GM21528 (cell line): ENCODE results near the gene UBAC2.

ENCODE experiments used
- ATAC-seq: cut with Tn5 transposase; IDR thresholded peaks from one replicate; pipeline ENCODE4 v1.9.1; 2021; ENCODE audit warnings: mild to moderate bottlenecking, moderate library complexity; ENCODE audit not compliant: unreplicated experiment, low FRiP score

UBAC2 gene, protein sequence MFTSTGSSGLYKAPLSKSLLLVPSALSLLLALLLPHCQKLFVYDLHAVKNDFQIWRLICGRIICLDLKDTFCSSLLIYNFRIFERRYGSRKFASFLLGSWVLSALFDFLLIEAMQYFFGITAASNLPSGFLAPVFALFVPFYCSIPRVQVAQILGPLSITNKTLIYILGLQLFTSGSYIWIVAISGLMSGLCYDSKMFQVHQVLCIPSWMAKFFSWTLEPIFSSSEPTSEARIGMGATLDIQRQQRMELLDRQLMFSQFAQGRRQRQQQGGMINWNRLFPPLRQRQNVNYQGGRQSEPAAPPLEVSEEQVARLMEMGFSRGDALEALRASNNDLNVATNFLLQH

DNA sequence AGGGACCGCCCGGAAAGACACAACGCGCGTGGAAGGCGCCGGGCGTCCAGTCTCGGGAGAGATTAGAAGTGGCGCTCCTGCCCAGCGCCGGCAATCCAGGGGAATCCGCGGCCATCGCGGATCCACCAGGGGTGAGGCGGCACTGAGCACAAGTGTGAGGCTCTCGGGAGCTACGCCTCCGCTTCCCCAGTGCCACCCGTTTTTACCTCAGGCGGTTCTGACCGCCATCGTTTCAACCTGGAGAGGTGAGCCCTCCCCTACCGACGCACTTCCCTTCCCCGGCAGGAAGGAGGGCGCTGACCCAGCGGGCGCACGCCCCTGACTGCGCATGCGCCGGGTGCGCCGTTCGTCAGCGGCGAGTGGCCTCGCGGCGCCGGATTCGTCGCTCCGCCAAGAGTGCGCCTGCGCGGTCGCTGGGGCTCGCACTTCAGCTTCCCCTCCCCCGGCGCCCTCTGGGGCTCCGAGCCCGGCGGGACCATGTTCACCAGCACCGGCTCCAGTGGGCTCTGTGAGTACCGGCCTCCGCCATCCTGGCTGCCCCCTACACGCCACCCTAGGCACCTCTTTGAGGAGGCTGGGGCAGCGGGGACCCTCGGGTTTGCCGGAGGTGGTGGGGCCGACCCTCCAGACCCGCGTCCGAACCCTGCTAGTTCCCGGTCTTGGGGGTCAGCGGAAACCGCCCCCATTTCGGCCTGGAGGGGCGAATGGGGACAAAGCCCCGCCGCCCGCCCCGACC, at the start of gene UBAC2:
Gene UBAC2, plus strand, starts transcription at position 423 of the 736 bp plus-strand sequence. Its CDS starts 55 bp downstream, at position 478.
- peak; percentile 75 for ATAC-seq

DNA sequence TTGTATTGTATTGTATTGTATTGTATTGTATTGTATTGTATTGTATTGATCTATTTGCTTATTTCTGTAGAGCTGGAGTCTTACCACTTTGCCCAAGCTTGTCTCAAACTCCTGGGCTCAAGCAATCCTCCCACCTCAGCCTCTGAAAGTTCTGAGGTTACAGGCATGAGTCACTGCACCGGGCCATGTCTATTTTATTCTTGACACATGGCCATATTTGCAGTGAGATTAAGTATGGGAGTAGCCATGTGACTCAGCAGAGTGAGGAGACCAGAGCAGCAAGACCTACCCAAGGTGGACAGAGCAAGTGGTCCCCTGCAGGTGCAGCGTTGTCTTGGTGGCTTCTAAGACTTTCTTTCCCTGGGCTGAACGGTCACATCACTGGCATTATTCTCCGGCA, 49.1 kb upstream of the UBAC2 start:
- peak; percentile 72 for ATAC-seq

DNA sequence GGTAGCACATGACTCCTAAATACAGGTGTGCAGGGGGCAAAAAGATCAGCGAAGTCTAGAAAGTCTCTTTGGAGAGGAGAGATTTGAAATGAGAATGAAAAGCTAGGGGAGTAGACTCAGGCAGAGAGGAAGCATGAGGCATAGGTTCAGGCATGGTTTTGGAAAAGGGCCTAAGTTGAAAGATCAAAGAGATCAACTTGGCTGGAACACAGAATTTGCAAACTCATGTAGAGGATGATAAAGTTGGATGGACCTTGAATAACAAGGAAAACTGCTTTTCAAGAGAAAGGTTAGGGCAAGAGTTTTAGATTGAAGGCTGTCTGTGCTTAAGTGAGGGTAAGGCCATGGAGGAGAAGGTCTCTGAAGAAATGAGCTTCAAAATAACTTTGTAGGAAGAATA, 47.4 kb upstream of the UBAC2 start:
- no peak for ATAC-seq

DNA sequence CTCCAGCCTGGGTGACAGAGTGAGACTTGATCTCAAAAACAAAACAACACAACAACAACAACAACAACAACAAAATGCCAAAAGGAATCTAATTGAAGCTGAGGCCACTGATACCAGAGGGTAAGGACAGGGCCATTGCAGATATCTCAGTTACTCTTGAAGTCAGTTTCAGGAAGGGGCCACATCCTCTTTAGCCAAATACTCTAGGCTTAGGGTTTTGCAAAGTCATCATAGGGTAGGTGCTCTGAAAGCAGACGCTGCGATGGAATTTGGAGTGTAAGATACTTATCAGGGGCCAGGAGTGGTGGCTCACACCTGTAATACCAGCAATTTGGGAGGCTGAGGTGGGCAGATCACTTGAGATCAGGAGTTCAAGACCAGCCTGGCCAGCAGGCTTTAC, 46.6 kb upstream of the UBAC2 start:
- no peak for ATAC-seq

DNA sequence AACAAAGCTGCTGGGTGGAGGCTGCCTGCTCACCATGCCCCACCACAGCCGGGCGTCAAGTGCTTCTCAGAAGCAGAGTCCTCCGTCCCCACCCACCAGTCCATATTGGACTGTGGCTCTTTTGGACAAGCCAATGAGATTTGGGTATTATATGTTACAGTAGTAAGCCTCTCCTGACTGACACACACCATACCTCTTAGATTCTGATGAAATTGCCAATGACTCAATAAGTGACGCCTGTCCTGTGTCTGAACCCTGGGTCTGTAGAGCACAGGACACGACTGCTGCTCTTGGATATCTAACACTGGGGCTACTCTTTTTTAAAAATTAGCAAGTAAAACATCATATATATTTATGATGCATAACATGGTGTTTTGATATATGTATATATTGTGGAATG, 44.8 kb upstream of the UBAC2 start:
- no peak for ATAC-seq

DNA sequence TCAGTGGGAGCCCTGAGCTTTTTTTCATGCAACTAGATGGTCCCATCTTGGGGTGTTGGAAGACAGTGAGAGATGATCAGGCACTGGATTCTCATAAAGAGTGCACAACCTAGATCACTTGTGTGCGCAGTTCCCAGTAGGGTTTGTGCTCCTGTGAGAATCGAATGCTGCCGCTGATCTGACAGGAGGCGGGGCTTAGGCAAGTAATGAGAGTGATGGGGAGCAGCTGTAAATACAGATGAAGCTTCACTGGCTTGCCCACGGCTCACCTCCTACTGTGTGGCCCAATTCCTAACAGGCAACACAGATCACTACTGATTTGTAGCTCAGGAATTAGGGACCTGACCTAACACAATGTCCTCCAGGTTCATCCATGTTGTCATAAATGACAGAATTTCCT, 43.6 kb upstream of the UBAC2 start:
- ATAC-seq = no peak

DNA sequence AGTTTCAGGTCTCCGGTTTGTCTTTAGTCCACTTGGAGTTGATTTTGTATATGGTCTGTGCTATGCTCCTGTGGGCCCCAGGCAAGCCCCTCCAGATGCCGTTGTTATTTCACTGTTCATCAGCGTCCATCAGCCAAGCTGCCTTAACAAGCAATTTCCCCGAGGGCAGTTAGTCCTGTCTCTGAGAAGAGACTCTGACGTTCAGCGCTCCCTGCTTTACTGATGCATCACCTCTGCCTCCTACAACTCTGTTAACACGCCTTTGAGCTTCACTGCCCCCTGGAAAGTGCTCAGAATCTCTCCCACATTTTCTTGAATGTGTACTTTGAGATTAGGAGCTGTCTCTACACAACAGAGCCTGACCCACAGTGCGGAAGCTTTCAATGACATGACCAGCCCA, 41.8 kb upstream of the UBAC2 start:
- ATAC-seq = no peak

DNA sequence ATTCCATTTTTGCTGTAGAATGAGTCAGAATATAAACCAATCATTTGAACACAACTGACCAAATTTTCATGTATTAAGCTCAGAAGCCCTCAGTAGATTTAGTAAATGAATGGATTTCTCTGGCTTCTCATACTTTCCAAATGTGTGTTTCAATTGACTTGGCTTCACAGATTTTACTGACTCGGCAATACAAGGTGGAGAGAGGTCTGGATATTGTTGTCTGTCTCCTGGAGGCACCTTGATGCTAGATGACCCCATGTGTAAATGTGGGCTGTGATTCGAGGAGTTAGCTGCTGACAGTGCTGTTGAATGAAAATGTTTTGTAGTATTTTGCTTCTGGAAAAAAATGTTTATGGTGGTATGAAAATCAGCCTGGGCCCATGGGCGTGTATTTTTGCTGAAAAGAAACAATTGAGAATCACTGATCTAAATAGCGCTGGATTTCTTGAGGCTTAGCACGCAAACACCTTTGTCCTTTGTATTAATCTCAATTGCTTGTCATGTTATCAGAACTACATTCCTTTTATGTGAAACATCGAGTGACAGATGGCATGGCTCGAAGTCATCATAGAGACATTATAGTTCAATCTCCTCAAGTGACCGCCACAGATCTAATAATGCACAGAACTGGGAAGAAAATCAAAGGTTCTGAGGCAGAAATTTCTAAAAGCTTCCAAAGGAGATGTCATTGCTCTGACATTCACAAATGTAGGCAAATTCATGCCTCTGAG, 41.2 kb upstream of the UBAC2 start:
- ATAC-seq = no peak

DNA sequence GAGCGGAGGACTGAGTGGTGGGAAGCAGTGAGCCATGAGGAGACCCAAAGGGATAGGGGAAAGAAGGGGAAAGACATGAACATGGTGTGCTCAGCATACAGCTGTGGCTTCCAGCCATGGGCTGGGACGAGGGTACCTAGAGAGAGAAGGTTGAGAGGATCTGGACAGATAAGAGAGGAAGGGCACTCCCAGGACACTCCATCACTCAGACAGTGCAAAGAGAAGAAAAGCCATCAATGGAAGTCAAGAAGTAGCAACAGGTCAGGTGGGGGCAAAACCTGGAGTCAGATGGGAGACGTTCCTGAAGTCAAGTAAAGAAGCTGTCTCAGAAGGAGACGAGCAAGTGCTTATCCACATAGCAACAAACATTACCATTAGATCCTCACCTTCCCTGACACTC, 40.2 kb upstream of the UBAC2 start:
- no peak for ATAC-seq

DNA sequence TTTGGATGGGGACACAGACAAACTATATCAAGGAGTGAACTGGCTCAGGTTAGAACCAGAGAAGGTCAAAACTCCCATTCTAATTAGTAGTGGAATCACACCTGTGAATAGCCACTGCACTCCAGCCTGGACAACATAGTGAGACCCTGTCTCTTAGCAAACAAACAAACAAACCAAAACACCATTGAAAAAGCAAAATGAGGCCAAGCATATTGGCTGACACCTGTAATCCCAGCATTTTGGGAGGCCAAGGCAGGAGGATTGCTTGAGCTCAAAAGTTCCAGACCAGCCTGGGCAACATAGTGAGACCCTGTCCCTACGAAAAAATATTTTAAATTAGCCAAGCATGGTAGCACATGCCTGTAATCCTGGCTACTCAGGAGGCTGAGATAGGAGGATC, 39.1 kb upstream of the UBAC2 start:
- ATAC-seq = no peak

DNA sequence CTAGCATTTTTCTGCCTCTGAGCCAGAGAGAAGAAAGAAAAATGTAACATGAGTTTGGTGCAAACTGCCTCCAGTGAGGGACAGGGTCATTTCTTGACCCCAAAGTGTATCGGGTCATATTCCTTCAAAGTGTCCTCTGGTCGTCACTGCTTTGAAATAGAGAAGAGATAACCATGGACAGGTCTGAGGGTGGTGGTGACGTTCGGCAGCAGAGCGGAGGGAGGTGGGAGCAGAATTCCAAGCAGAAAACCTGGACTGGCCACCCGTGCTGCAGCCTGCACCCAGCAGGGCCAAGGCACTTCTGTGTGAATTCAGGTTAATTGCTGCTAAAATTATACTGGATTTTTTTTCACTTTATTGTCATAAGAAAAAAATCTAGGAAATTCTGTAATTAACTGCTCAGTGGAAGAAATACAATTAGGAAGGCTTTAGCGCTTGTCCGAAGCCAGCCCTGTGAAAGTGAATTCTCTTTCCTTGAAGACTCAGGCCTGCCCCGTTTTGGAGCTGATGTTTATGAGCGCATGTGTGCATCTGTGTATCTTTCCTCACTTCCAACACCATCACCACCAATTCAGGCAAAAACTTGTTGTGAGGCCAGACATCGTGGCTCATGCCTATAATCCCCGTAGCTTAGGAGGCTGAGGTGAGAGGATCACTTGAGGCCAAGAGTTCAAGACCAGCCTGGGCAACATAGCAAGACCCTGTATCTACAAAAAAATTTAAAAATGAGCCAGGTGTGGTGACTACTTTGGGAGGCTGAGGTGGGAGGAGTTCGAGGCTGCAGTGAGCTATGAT, 37.9 kb upstream of the UBAC2 start:
- no peak for ATAC-seq

DNA sequence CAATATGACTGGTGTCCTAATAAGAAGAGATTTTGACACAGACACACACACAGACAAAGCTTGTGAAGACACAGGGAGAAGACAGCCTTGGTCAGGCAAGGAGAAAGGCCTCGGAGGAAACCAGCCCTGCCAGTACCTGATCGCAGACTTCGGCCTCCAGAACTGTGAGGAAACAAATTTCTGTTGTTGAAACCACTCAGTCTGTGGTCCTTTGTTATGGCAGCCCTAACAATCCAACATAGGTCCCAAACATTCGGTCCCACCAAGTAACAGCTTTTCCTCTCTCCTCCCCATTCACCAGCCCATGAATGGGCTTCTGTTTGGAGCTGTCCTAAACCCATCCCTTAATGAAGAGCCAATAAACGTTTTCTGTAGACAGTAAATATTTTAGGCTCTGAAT, 36.4 kb upstream of the UBAC2 start:
- no peak for ATAC-seq

DNA sequence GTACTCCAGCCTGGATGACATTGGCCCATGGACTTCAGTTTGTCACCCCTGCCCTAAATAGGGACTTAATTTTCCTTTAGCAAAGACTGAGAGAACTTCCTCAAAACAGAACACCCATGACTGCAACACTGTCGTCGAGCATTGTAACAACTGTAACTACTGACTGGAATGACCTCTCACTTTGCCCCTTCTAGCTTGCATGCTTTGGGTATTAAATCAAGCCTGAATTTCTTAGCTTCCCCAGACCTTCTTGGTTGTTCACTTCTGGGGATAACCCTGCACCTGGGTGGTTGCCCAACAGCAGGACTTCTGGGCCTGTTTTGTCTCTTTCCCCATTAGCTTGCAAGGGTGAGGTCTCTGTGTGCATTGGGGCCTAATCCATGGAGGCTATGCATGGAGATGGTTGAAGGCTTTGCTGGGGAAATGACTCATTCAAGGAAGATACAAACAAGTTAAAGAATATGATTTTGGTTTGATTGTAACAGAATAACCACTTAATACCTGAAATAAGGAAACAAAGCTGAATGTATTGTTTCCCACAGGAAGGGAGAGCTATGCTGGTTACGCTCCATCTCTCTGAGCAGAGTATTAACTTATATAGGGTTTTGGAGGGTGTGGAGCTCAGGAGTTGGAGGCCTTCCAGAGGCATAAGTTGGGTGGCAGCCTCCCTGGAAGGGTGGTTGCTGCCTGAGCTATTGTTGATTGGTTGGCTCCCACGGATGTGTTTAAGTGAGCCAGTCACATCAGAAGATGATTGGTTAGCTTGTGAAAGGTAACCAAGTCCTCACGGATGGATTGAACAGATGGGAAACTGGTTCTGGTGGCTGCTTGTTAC, 34.7 kb upstream of the UBAC2 start:
- ATAC-seq = no peak

DNA sequence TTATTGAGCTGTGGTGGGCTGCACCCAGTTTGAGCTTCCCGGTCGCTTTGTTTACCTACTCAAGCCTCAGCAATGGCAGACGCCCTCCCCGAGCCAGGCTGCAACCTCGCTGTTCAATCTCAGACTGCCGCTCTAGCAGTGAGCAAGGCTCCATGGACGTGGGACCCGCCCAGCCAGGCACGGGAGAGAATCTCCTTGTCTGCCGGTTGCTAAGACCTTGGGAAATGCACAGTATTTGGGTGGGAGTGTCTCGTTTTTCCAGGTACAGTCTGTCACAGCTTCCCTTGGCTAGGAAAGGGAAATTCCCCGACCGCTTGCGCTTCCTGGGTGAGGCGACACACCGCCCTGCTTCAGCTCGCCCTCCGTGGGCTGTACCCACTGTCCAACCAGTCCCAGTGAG, 27.7 kb upstream of the UBAC2 start:
- ATAC-seq = no peak

DNA sequence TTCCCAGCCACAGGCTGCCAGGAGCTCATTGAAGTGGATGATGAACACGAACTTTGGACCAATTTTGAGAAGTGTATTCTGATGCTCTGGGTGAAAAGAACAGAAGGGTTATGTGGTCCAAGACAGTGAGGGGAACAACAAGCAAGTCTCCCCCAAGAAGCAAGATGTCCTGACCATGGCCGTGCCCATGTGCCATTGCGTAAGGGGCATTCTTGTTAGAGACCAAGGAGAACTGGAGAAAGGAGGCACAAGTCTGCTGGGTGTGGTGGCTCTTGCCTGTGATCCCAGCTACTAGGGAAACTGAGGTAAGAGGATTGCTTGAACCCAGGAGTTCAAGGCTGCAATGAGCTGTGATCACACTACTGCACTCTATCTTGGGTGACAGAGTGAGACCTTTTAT, 27.0 kb upstream of the UBAC2 start:
- no peak for ATAC-seq

DNA sequence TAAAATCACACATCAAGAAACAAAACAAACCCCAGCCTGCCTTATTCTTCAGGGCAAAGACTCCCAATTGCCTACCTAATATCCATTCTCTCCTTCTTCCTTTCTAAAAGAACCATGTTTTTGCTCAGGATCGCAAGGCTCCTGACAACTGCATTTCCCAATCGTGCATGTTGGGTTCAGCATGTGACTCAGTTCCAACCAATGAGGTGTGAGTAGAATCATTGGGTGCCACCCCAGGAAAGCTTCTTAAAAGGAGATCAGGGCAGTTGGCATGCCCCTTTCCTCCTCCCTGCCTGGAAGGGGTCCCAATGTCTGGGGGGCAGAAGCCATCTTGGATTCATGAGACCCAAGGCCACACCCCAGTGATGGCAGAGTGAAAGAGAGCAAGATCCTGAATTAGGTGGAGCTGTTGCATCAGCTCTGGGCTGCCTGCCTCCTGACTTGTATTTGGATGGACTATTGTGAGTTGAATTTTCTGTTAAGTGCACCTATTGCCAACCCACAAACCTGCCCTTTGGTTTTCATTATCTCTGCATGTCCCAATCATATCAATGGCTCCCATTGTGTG, 26.0 kb upstream of the UBAC2 start:
- no peak for ATAC-seq

DNA sequence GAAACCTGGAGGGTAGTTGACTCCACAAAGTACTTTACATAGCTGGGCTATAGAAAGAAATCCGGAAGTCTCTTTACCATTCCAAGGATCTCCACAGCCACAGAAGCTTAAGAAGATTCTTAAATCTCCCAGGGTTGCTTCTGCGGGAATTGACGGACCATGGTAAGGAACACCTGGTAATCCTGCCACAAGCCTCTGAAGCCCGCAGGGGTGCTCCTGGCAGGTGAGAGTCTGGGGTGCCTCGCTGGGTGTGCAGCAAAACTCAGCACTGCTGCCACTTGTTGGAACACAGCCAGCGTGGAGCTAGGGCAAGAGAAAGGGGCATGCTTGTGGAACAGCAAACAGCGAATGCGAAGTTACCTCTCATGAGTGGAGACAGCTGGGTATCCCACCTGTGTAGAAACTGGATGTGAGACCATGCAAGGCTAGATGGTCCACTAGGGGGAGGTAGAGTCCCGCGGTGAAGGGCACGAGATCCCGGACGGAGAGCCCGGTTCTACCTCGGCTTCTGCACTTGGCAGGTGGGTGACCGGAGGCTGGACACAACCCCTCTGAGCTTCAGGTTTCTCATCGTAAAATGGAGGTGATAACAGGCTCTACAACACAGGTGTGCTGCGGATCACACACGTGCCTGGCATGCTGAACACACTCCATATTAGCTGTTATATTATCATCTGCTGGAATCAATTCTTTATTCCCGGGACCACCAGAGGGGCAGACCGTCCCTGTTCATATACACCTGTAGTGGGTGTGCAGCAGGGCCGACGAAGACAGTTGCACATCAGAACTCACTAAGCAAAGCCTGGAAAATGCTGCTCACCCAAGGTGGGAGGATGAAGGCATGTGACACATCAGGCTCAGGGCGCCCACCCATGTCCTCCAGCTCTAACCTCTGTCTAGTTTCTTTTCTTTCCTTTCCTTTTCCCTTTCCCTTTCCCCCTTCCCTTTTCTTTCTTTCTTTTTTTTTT, 24.1 kb upstream of the UBAC2 start:
- peak; percentile 92 for ATAC-seq

DNA sequence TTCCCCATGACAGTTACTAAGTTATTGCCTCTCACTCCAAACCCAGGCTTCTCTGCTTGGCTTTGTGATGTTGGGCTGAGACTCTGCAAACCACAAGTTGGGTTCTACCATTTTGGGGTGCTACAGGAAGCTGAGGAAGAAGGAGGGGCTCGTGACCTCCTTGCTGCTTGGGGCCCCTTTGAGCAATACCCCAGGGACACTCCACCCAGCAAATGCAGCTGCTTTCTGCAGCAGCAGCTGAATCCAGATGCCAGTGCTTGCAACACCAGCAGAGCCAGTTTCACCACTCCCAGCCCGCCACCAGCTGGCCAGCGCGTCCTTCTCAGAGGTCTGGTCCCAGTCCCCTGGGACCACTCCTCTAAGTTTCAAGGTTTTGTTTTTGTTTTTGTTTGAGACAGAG, 22.0 kb upstream of the UBAC2 start:
- ATAC-seq = no peak
